Left renal pelvis (tissue), 4 donors: ENCODE data around the gene ADAM11. TPM values are rescaled to one million over a fixed set of nuclear protein-coding genes. Genes with fewer than 3 reads are reported as not detected.

Source experiments
- DNase-seq, 4 donors: peaks; one replicate each; pipeline ENCODE4 v3.0.0-alpha.2; 2013; ENCODE audit warnings: low read depth in 4 of 4, low spot score in 3 of 4
- polyA plus RNA-seq, 4 donors: library from polyadenylated mRNA; unstranded; fragments of 120-200 nt; gene quantifications; one replicate each; pipeline ENCODE4 v1.2.1, GENCODE V29; 2013; ENCODE audit not compliant: insufficient read length in 4 of 4

The ADAM11 gene
- polyA plus RNA-seq, 4 donors: 1.6 to 5.3 (median 3.5) TPM

DNA sequence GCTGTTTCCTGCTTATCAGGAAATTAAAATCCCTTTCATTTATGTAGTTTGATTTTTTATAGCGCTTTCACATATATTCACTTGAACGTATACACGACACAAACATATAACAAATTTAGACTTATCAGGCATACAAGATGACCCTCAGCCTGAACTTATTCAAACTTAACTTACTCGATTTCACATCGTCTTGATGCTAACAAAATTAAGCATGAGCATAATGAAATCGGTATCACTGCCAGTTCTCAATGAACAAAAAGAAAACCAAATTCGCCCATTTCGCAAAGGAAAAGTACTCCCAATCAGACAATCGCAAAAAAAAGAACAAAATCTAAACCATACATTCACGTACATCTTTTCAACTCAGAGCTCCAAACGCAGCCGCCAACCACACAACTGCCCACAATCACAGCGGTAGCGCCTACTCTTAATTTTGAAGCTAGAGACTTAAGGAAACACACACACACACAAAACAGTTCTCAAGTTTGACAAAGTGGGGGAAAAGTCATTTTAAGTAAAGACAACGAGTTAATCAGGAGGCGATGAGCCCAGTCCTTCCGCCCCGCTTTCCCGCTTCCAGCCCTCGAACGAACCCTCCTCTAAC is 70.2 kb downstream of the ADAM11 start:
- no peak for DNase-seq

DNA sequence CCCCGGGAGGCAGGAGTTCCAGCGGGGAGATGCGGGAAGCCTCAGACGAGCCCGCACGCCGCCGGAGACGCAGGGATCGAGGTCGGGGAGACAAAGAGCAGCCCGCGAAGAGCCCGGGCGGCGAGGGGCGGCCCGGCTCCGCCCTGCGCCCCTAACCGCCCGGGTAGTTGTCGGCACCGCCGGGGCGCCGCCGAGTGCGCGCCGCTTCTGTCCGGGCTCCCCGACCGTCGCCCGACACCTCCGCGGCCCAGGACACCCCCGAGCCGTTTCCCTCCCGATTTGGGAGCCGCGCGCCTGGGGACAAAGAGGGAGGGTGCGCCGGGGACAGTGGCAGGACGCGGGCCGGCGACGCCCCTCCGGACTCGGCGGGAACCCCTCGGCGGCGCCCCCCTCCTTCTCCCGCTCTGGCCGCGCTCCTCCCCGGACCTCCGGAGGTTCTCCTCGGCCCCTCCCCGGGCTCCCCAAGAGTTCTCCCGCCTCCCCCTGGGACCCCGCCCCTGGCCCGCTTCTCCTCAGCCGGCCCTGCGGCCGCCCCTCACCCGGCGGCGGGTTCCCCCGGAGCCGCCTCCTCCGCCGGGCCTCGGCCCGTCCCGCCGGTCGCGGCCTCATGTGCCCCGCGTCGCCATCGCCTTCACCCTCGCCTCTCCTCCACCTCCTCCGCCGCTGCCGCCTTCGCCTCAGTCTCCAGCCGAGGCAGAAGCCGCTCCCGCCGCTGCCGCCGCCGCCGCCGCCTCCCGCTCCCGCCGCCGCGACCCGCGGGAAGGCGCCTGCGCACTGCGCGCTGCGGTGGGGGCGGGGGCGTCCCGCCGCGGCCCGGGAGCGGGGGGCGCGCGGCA is 71.0 kb downstream of the ADAM11 start, which contains the start of gene GJC1:
Gene GJC1, minus strand, starts transcription at position 765 of the 836 bp plus-strand sequence. CDS start 24,470 bp downstream, outside the sequence.
- peak in 1 of 4 donors; percentile 42 for DNase-seq

DNA sequence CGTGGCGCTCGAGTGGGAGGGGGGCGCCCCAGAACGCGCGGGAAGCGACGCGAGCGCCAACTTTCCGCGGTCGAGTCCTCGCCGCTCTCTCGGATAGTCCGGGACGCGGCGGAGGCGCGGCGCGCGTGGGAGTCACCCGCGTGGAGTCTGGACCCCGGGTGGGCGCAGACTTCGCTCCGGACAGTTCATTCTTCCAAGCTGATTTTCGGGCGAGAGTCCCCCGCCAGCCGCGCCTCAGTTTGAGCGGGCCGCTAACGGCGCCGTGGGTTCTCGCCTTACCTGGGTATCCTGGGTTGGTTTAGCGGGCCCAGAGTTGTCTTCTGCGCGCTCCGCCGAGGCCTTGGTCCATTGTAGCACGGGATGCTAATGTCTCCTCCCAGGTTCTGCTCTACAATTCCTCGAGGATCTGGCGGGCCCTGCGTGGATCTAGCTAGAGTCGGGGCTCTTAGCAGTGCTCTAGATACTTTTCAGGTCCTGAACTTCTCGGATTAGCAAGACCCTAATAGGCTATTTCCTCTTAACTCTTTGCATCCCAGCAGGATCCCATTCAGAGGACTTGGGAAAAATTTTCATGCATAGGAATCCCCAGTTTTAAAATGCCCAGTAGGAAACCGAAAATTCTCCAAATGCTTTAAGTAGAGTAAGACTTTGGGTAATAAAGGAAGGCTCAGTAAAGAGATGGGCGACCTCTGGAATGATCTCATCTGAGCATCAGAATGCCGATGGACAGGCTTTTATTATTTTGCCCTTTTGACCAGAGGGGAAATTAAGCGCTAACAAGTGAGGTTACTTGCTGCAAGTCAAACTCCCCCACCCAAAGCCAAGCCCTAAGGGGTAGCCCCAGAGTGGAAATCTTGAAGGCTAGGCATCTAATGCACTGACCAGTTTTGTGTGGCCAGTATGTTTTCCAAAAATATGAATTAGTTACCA is 71.8 kb downstream of the ADAM11 start:
- DNase-seq: no peak

DNA sequence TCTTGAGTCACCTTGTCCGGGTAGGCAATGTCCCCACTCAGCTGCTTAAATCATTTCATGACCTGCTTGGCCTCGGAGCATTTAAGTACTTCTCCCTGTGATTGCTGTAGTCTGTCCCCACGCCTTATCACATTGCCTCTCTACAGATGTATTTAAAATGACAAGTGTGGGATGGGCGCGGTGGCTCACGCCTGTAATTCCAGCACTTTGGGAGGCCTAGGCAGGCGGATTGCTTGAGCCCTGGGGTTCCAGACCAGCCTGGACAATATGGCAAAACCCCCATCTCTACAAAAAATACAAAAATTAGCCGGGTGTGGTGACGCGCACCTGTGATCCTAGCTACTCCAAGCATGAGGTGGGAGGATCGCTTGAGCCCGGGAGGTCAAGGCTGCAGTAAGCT is 72.6 kb downstream of the ADAM11 start:
- DNase-seq: no peak

Other genes starting within 250 kb of the ADAM11 start
- 10 to 100 TPM; 24.1 to 53.0 (median 34.0) TPM for gene FZD2, start 201.5 kb upstream of the ADAM11 start, polyA plus RNA-seq
- 1 to 10 TPM in 3 of 4 donors, under 1 TPM in 1; 1.00 to 2.9 (median 1.9) TPM for gene MEIOC, start 102.5 kb upstream of the ADAM11 start, polyA plus RNA-seq
- 10 to 100 TPM; 21.4 to 37.5 (median 34.8) TPM for gene CCDC43, start 69.2 kb upstream of the ADAM11 start, polyA plus RNA-seq
- gene DBF4B, start 50.3 kb upstream of the ADAM11 start, polyA plus RNA-seq: 10 to 100 TPM in 2 of 4 donors, 1 to 10 TPM in 2; 7.8 to 21.8 (median 11.6) TPM
- 10 to 100 TPM; 23.7 to 32.4 (median 25.0) TPM for gene GJC1, start 71.3 kb downstream of the ADAM11 start, polyA plus RNA-seq
- 1 to 10 TPM; 1.1 to 2.1 (median 1.2) TPM for gene HIGD1B, start 88.9 kb downstream of the ADAM11 start, polyA plus RNA-seq
- 100 to 1,000 TPM in 3 of 4 donors, 10 to 100 TPM in 1; 79.4 to 119 (median 110) TPM for gene EFTUD2, start 140.5 kb downstream of the ADAM11 start, polyA plus RNA-seq
- gene GFAP, start 156.5 kb downstream of the ADAM11 start, polyA plus RNA-seq: 1 to 10 TPM in 1 of 4 donors, under 1 TPM in 3; 0.35 to 1.3 (median 0.67) TPM
- 10 to 100 TPM in 3 of 4 donors, 1 to 10 TPM in 1; 9.9 to 18.8 (median 12.4) TPM for gene KIF18B, start 188.8 kb downstream of the ADAM11 start, polyA plus RNA-seq
- gene C1QL1, start 209.3 kb downstream of the ADAM11 start, polyA plus RNA-seq: 1 to 10 TPM; 1.7 to 3.6 (median 2.2) TPM